ENCODE data around the gene PKP4. TPM values are rescaled to one million over a fixed set of nuclear protein-coding genes. Genes with fewer than 3 reads are reported as not detected.
A peak's percentile ranks its signal among the peaks of the same experiment; 100 is the strongest.

PKP4 gene
- total RNA-seq, 1 donor from 2014 or later, result 64.9 TPM

GRCh38 chr2:158620656-158621055 is 163.9 kb downstream of the PKP4 start:
- TF ChIP-seq CTCF (IDR thresholded peaks at IDR 0.05; ENCODE audit: unreplicated experiment), result no peak
- H3K4me3 Mint-ChIP-seq (ENCODE audit: unreplicated experiment), result no peak overlapping the region
- no peaks in the 10 kb centered on the region for H3K9me3 Mint-ChIP-seq (ENCODE audit: unreplicated experiment)
- no peak overlapping the region for H3K27ac Mint-ChIP-seq (ENCODE audit: unreplicated experiment)
- no peak for DNase-seq (ENCODE audit: low spot score)
- H3K4me1 Mint-ChIP-seq (ENCODE audit: unreplicated experiment), result peaks cover 2% of the 10 kb centered on the region
- peaks cover 12% of the 10 kb centered on the region for H3K36me3 Mint-ChIP-seq (ENCODE audit: low read depth, unreplicated experiment)
- H3K27me3 Mint-ChIP-seq (ENCODE audit: unreplicated experiment), result peaks cover 5% of the 10 kb centered on the region

- Mint-ChIP-seq H3K27me3 (ENCODE audit: unreplicated experiment) (peaks cover 5% of the 10 kb centered on the region), H3K36me3 (ENCODE audit: low read depth, unreplicated experiment) (peaks cover 12% of the 10 kb centered on the region), H3K4me1 (ENCODE audit: unreplicated experiment) (peaks cover 8% of the 10 kb centered on the region), H3K27ac (ENCODE audit: unreplicated experiment) (no peak overlapping the region), H3K9me3 (ENCODE audit: unreplicated experiment) (no peaks in the 10 kb centered on the region), H3K4me3 (ENCODE audit: unreplicated experiment) (no peak overlapping the region)
- DNase-seq (ENCODE audit: low spot score), result no peak
- TF ChIP-seq CTCF (IDR thresholded peaks at IDR 0.05; ENCODE audit: unreplicated experiment), result no peak
These were observed 167.4 kb downstream of the PKP4 start for GRCh38 chr2:158624071-158624667.

GRCh38 chr2:158624961-158625360 is 168.2 kb downstream of the PKP4 start:
- Mint-ChIP-seq H3K4me1 (ENCODE audit: unreplicated experiment) (peaks cover 12% of the 10 kb centered on the region), H3K9me3 (ENCODE audit: unreplicated experiment) (no peaks in the 10 kb centered on the region), H3K27me3 (ENCODE audit: unreplicated experiment) (peaks cover 5% of the 10 kb centered on the region), H3K4me3 (ENCODE audit: unreplicated experiment) (no peak overlapping the region), H3K27ac (ENCODE audit: unreplicated experiment) (no peak overlapping the region), H3K36me3 (ENCODE audit: low read depth, unreplicated experiment) (peaks cover 12% of the 10 kb centered on the region)
- no peak for TF ChIP-seq CTCF (IDR thresholded peaks at IDR 0.05; ENCODE audit: unreplicated experiment)
- DNase-seq (ENCODE audit: low spot score), result no peak

- Mint-ChIP-seq H3K9me3 (ENCODE audit: unreplicated experiment) (no peaks in the 10 kb centered on the region), H3K27ac (ENCODE audit: unreplicated experiment) (peak overlapping the region; percentile 83), H3K4me3 (ENCODE audit: unreplicated experiment) (no peak overlapping the region), H3K27me3 (ENCODE audit: unreplicated experiment) (peaks cover 2% of the 10 kb centered on the region), H3K4me1 (ENCODE audit: unreplicated experiment) (peaks cover 12% of the 10 kb centered on the region), H3K36me3 (ENCODE audit: low read depth, unreplicated experiment) (peaks cover 8% of the 10 kb centered on the region)
- no peak for DNase-seq (ENCODE audit: low spot score)
- TF ChIP-seq CTCF (IDR thresholded peaks at IDR 0.05; ENCODE audit: unreplicated experiment), result no peak
These were observed 172.4 kb downstream of the PKP4 start for GRCh38 chr2:158629116-158629515.

GRCh38 chr2:158633261-158633660 is 176.5 kb downstream of the PKP4 start:
- no peak for TF ChIP-seq CTCF (IDR thresholded peaks at IDR 0.05; ENCODE audit: unreplicated experiment)
- H3K27ac Mint-ChIP-seq (ENCODE audit: unreplicated experiment), result no peak overlapping the region
- peaks cover 4% of the 10 kb centered on the region for H3K36me3 Mint-ChIP-seq (ENCODE audit: low read depth, unreplicated experiment)
- DNase-seq (ENCODE audit: low spot score), result no peak
- H3K4me3 Mint-ChIP-seq (ENCODE audit: unreplicated experiment), result no peak overlapping the region
- H3K4me1 Mint-ChIP-seq (ENCODE audit: unreplicated experiment), result peaks cover 18% of the 10 kb centered on the region
- no peaks in the 10 kb centered on the region for H3K27me3 Mint-ChIP-seq (ENCODE audit: unreplicated experiment)
- no peaks in the 10 kb centered on the region for H3K9me3 Mint-ChIP-seq (ENCODE audit: unreplicated experiment)

All from endothelial cell (in vitro differentiated cells).